ENCODE results near the gene TIPIN. TPM values are rescaled to one million over a fixed set of nuclear protein-coding genes. Genes with fewer than 3 reads are reported as not detected.
"Not testable (repeated sequence)": the region's sequence is repeated elsewhere in the genome, so short reads cannot be mapped to it uniquely, and the experiment has no call there.

Gene TIPIN
- total and polyA plus RNA-seq, 11 donors, result 1.9 to 6.2 (median 3.8) TPM

- DNase-seq (no peak), ATAC-seq (no peak)
- H3K9me3 ChIP-seq, result no peaks in the 10 kb centered on the region
- TF ChIP-seq CTCF (IDR thresholded peaks at IDR 0.05), result no peak
- TF ChIP-seq POLR2A (IDR thresholded peaks at IDR 0.05), result no peak
- no peaks in the 10 kb centered on the region for H3K27me3 ChIP-seq
- WGBS, 4 donors, result 67 to 75% (median 72%) methylated on average over 3 of the region's 3 CpGs
- H3K4me1 ChIP-seq, result no peaks in the 10 kb centered on the region
- intact Hi-C loops (cut with DNase I), result no loop called here
- H3K27ac ChIP-seq, result no peak overlapping the region
- H3K4me3 ChIP-seq, result no peak overlapping the region
- H3K36me3 ChIP-seq, result peaks cover 3 to 97% (median 84%) of the 10 kb centered on the region in 9 donors
Observed at GRCh38 chr15:66309828-66310227, 46.7 kb downstream of the TIPIN start.

- TF ChIP-seq POLR2A (IDR thresholded peaks at IDR 0.05), result no peak
- no peak for TF ChIP-seq CTCF (IDR thresholded peaks at IDR 0.05)
- intact Hi-C loops (cut with DNase I), result no loop called here
- Histone ChIP-seq H3K9me3 (no peaks in the 10 kb centered on the region), H3K36me3 (peaks cover 0 to 86% (median 73%) of the 10 kb centered on the region in 9 donors), H3K4me1 (no peaks in the 10 kb centered on the region), H3K27me3 (no peaks in the 10 kb centered on the region), H3K4me3 (no peak overlapping the region), H3K27ac (no peak overlapping the region)
- DNase-seq, result no peak
- ATAC-seq, result no peak
- WGBS, 4 donors, result 92 to 95% (median 93%) methylated on average over 3 of the region's 3 CpGs
Observed at GRCh38 chr15:66308531-66308930, 48.0 kb downstream of the TIPIN start.

DNA sequence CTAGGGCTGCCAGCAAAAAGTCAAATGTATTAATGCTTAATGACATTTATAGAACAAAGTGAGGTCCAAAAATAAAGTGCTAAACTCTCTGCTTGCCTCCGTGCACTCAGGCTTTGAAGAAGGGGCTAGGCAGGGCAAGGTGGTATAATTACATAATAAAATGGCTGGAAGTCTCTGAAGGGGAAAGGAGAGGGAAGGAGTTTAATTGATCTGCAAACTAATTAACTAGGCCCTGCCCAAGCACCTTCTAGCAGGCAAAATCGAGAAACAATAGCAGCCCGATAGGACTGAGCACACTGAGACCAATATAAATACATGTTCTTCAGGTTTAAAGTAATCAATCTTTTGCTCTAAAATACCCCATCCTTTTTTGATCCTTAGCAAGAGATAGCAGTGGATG lies 50.1 kb downstream of the TIPIN start:
- TF ChIP-seq POLR2A (IDR thresholded peaks at IDR 0.05) (no peak), CTCF (IDR thresholded peaks at IDR 0.05) (no peak)
- no peak for DNase-seq
- ATAC-seq, result no peak
- Histone ChIP-seq H3K27me3 (no peaks in the 10 kb centered on the region), H3K9me3 (no peaks in the 10 kb centered on the region), H3K36me3 (peaks cover 0 to 81% (median 57%) of the 10 kb centered on the region in 9 donors), H3K4me1 (no peaks in the 10 kb centered on the region), H3K27ac (no peak overlapping the region), H3K4me3 (no peak overlapping the region)
- WGBS, 4 donors, result 72 to 83% (median 82%) methylated on average over 3 of the region's 3 CpGs
- intact Hi-C loops (cut with DNase I), result no loop called here

GRCh38 chr15:66304425-66304824 lies 52.1 kb downstream of the TIPIN start:
- H3K27me3 ChIP-seq; H3K4me3 ChIP-seq; intact Hi-C loops (cut with DNase I); ATAC-seq; H3K4me1 ChIP-seq; H3K27ac ChIP-seq; H3K9me3 ChIP-seq; DNase-seq: not testable (repeated sequence)
- WGBS, 4 donors, result 91 to 93% (median 93%) methylated on average over 10 of the region's 10 CpGs
- H3K36me3 ChIP-seq, result peaks cover 0 to 76% (median 55%) of the 10 kb centered on the region in 9 donors
